ENCODE results near the gene CETP.
"Not testable (repeated sequence)": the region's sequence is repeated elsewhere in the genome, so short reads cannot be mapped to it uniquely, and the experiment has no call there.

The CETP gene

DNA sequence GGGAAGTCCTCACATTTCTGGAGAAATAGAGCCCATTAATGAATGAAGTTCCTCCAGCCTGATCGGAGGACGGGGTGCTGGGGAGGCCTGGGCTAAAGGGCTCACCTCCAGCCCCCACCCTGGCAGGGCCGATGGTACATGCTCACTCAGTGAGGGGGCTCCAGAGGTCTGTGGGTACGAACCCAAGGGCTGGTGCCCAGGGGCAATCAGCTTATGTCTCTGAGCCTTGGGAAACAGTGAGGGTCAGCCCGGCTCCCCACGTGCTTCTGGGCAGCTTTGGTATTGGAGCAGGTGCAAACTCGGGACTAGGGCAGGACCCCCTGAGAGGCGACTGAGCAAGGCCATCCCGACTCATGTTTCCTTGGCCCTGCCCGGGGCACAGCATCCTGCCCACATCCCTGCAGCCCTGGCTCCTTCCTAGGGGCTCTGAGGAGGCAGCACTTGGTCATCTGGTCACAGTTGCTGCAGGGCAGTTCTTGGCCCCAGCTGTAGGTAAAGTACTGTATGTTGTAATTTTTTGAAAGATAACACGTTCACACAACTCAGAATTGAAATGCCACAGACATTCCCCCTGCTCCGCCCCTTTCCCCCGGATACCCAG lies 969 bp upstream of the CETP start:
- DNase-seq = no peak

DNA sequence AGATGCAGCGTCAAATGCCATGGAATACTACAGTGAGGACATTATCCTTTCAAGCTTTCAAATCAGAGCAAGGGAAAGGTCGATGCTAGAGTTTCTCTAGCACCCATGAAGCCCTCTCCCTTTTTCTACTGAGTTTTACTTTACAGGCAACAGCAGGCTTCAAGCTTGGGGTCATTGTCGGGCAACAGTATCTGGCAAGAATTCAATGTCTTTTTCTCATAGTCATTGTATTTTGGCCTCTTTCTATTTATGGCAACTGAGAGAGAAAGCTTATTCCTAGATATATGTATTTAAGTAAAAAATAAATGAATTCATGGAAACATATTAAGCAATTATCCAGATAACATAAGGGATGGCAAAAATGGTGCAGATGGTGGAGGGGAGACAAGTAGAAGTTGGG lies 364 bp upstream of the CETP start:
- DNase-seq = no peak

DNA sequence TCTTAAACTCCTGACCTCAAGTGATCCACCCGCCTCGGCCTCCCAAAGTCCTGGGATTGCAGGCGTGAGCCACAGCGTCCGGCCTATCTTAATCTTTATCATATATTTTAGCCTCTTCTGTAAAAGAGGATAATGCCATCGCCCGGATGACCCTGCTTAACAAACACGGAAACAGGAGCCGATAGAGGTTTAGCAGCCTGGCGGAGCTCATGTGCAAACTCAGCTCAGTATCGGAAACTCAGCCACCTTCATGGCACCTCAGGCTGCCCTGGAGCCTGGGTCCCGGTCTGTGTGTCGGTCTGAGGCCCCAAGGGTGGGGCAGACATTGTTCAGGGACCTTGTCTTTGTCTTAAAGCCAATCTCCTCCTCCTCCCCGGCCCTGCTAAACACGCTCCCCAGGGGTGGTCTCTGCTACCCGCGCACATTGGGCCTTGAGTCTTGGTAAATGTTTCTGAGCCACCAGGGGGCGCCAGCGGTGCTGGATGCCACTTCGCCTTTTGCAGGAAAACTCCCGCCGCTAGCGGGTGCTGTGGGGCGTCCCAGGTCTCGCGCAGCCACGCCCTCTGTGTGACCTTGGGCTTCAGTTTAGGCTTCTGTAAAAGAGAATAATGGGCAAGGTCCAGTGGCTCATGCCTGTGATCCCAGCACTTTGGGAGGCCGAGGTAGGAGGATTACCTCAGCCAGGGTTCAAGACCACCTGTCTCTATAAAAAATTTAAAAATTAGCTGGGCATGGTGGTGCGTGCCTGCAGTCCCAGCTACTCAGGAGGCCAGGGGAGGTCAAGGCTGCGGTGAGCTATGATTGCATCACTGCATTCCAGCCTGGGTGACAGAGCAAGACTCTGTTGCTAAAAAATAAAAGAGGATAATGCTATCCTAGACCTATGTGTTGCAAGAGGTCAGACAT lies 2.7 kb downstream of the CETP start:
- peak; percentile 88 to 98 for DNase-seq

DNA sequence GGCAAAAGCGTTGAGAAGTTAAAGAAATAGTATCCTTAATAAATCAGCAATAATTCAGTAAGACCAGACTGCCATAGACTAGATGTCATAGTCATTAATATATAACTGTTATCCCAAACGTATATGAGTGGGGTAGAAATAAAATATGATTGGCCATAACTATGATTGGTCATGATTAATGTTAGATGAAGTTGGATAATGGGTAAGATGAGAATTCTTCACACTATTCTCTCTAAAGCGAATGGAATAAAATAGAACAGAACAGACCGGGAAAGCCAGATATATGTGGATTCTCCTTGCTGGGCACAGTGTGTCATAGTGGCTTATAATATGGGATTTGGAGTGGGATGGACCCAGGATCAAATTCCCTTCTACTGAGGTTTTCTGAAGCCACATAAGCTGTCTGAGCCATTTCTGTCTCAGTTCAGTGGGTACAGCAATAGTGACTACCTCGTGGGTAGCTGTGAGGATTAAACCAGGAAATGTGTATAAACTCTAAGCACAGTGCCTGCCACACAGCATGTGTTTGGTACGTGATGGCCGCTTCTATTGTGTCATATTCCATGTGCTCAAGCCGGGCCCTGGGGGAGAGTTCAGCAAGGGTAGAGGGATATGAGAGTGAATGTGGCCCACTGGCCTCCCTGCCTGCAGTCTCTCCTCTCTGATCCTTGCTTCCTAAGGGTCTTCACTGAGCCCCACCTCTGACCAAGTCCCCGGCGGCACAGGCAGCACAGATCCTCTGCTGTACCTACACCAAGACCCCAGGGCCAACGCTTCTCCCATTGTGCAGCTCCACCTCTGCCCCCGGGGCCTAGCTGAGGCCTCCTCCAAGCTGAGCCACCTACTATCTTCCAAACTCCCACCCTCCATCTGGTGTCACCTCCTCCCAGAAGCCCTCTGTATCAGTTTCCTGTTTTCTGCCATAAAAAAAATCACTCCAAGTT lies 3.7 kb downstream of the CETP start:
- DNase-seq = no peak

DNA sequence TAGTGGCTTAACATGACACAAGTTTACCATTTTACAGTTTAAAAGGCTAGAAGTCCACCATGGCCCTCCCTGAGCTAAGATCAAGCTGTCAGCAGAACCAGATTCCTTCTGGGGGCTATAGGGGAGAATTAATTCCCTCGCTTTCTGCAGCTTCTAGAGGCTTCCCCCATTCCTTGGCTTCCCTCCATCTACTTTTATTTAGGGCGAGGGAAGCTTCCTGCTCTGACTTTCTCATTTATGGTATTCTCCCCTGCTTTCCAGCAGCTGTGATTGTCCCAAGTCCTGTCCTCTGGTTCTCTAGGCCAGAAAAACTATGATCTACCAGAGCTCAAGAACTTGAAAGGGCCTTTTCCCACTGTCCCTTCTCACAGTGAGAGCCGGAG lies 4.3 kb downstream of the CETP start:
- no peak for DNase-seq

DNA sequence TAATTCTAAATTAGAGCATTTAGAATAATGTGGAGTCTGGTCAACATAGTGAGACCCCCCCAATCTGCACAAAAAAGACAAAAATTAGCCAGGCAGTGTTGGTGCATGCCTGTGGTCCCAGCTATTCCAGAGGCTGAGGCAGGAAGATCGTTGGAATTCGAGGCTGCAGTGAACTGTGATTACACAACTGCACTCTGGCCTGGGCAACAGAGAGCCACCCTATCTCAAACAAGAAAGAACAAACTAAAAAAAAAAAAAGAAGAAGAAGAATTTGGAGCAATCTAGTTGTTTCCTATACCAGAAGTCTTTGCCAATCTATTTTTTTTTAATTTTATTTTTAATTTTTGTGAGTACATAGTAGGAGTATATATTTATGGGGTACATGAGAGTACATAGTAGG lies 6.0 kb downstream of the CETP start:
- no peak for DNase-seq

DNA sequence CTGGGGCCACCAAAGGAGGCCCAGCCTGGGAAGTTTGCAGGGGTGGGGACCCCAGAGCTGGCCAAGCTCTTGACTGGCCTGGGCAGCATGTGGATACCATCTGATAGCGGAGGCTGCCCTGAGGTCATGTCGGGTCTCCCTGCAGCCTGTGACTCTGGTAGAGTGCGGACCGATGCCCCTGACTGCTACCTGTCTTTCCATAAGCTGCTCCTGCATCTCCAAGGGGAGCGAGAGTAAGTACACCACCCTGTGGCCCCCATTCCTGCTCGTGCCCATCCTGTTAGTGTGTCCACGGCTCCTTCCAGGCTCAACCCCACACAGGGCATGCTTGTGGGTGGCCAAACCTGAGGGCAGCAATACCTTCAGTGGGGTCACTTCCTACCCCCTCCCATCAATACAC lies 8.0 kb downstream of the CETP start:
- DNase-seq = no peak

DNA sequence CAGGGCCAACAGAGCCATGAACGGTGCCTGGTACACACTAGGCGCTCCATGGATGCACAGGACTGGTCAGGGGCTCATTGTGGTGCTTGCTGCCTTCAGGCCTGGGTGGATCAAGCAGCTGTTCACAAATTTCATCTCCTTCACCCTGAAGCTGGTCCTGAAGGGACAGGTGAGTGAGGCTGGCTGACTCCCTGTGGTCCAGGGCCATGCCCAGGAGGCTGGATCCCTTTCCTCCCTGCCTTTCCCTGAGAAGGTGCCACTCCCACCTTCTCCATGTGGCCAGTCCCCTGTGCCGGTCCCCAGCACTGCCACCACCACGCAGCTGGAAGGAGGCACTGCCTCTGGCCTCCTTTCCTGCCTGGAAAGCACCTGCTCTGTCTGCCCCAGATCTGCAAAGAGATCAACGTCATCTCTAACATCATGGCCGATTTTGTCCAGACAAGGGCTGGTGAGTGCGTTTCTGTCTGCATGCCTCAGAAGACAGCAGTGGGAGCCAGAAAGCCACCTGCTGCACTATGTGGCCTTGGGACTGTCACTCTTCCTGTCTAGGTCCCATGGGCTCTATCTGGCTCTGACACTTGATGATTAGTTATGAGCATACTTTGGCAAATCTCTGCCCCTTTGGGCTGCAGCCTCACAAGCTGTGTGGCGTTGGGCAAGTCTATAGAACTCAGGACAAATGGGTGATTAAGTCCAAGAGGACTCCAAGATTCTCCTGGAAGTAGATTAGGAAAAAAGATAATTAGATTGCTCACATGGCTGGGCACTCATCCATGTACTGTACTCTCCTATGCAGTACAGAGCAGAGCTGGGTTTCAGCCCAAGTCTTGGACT lies 9.4 kb downstream of the CETP start:
- DNase-seq = no peak

DNA sequence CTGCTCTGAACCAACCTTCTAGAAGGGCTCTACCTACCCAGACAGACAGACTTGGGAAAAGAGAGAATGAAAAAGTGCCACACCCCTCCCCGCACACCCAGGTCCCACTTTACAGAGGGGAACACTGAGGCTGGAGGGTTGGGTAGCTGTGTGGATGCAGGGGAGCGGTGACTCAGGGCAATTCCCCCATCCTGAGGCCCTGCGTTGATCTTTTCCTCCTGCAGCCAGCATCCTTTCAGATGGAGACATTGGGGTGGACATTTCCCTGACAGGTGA lies 10.0 kb downstream of the CETP start:
- DNase-seq = no peak

DNA sequence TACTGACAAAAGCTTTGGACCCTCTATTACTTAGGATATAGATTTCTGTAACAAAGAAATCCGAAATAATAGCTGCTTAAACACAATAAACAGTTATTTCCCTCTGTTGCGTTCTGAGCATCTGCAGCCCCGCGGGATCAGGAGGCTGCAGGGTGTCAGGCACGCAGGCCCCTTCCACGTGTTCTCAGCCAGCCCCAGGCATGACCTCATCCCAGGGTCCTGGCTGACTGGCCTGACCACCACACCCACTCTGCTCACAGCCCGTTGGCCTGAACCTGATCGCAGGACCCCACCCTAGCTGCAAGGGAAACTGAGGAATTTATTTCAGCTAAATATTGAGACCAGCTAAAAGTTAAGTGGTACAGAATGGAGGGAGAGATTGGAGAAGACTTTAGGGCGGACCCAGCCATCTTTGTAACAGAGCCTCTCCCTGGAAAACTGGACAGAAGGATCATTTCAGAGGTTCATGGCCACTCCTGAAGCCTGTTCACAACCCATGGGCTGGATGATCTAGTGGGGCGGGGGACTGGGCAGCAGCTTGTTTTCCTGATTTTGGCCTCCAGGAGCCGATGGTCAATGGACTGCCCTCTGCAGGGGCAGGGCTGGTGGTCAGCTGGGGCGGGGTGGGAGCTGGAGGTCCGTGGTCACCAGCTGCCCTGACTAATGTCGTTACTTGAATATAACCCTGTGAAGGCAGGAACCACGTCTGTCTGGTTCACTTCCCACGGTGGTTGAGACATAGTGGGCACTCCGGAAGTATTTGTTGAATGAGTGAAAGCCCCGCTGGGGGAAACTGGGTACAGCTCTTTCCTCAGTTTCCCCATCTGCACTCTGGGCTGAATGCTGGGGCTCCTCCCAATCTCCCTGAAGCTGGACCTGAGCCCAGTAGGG lies 10.9 kb downstream of the CETP start:
- DNase-seq = no peak

DNA sequence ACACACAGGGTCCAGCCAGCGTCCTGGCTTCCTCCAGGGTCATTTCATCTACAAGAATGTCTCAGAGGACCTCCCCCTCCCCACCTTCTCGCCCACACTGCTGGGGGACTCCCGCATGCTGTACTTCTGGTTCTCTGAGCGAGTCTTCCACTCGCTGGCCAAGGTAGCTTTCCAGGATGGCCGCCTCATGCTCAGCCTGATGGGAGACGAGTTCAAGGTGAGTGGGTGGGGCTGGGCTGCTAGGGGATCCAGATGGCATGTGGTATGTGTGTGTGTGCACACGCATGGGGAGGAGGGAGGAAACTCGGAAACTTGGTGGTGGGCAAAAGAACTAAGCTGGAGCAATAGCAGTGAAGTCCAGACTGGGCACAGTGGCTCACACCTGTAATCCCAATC lies 11.5 kb downstream of the CETP start:
- DNase-seq = no peak

DNA sequence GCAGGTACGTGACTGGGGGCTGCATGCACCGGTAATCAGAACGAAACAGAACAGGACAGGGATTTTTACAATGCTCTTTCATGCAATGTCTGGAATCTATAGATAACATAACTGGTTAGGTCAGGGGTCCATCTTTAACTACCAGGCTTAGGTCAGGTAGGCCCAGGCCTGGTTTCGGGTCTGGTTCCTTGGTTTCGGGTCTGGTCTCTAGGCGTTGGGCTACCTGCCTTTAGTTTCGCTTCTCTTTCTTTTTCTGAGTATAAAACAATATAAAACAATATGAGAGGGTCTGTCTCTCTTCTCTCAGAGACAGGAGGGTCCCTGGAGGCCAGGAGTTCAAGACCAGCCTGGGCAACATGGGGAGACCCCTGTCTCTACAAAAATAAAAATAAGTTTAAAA lies 12.1 kb downstream of the CETP start:
- not testable (repeated sequence) for DNase-seq

DNA sequence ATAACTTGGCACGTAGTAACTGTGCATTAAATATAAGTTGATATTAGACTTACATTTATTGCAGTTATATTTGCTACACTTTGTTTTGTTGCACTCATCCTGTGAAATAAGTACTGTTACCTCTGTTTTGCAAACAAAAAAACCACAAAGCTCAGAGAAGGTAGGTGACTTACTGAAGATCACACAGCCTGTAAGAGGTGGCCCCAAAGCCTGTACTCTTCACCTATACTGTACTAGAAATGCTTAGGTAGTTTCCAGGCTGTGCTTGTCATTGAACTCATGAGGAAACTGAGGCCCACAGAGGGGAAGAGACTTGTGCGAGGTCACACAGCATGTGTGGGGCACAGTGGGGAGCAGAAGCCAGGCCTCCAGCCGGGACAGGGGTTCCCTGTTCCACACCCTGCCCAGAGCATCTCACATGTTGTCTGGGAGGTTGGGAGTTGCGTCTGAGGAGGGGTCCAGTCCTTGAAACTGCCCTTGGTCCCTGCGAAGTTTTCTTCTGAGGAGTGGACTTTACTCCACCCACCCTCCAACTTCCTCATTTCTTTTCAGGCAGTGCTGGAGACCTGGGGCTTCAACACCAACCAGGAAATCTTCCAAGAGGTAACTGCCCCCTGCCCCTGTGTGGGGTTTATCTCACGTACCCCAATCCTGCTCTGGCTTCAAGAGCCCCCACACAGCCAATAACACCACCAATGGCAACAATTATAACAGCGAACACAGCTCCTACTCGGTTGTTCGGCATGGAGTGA lies 13.0 kb downstream of the CETP start:
- no peak for DNase-seq

DNA sequence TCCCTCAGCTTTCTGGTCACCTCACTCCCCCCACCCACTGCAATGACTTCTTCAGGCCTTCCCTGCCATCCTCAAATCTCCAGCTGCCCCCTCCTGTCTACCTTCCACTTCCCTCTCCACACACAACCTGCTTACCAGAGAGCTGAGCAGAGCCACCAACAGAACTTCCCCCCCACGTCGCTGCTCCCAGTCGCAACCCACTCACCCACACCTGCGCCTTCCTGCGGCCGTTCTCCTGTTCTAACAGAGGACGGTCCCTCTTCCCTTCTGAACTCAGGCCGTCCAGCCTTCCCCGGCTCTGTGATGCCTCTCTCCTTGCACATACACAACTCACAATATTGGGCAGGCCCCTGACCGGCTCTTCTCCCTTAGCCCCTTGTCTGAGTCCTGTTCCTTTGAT lies 14.0 kb downstream of the CETP start:
- no peak for DNase-seq

DNA sequence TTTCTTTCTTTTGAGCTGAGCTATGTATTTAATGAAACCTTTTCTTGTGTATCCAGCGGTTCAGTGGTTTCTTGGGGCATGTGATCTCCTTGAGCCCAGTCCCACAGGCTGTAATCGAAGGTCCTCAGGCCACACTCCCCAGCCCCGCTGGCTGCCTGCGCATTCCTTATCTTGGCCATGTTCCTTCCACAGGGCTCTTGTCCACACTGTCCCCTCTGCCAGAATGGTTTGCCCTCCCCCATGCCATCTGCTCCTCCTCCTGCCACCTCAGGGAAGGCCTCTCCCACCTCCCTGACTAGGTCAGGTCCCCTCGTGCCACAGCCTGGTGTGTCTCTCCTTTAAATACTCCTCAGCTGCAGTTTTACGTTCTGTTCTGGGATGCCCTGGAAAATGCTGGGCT lies 15.5 kb downstream of the CETP start:
- DNase-seq = no peak

DNA sequence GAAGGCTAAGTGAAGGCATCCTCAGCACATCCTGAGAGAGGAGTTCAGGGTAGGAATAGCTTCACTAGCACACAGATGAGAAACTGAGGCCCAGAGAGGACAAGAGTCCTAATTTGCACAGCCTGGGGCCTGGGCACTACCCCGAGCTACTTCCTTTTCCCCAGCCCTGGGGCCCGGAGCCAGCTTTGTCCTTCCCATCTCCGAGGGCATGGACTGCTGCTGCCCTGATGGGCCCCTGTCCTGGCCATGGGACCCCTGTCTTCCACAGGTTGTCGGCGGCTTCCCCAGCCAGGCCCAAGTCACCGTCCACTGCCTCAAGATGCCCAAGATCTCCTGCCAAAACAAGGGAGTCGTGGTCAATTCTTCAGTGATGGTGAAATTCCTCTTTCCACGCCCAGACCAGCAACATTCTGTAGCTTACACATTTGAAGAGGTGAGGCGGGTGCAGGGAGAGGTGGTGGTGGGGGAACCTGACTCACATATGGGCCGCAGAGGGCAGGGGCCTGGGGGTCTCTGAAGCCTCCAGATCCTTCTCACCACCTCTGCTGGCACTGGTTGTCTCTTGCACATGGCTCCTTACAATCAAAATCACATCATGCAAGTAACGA lies 16.2 kb downstream of the CETP start:
- no peak for DNase-seq

DNA sequence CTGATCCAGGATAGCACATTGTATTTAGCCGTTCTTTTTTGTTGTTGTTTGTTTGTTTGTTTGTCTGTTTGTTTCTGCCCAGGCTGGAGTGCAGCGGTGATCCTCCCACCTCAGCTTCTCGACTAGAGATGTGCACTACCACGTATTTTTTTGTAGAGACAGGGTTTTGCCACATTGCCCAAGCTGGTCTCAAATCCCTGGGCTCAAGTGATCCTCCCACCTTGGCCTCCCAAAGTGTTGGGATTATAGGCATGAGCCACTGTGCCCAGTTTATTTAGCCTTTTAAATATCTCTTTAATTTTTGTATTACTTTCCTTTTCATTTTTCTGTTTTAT lies 18.4 kb downstream of the CETP start:
- no peak for DNase-seq

DNA sequence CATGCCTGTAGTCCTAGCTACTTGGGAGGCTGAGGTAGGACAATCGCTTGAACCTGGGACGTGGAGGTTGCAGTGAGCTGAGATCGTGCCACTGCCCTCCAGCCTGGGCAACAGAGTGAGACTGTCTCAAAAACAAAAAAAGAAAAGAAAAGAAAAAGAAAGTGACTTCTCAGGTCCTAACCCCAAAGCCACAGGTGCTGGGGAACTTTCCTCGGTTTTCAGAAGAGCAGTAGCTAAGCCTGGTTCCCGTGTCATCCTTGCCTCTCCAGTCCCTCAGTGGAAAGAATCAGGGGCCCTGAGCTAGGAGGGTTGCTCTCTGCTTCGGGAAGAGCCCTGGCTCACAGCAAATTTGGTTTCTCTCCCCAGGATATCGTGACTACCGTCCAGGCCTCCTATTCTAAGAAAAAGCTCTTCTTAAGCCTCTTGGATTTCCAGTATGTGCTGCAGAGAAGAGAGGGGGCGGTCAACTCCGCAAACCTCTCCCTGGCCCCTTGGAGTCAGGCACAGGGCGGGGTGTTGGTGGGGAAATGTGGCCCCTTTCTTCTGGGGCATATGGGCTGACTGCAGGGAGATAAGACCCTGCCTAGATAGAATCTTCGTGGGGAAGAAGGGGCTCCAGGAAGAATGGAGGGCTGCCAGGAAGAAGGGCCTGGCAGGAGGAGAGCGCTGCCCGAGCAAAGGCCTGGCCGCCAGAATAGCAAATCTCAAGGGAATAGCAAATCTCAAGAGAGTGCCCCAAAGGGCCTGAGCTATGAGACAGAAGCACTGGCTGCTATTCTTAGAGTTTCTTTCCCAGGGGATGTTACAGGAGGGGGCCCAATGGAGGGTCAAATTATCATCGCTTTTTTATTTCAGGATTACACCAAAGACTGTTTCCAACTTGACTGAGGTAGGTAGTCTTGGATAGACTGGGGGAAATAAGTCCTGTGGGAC lies 19.3 kb downstream of the CETP start:
- DNase-seq = no peak

DNA sequence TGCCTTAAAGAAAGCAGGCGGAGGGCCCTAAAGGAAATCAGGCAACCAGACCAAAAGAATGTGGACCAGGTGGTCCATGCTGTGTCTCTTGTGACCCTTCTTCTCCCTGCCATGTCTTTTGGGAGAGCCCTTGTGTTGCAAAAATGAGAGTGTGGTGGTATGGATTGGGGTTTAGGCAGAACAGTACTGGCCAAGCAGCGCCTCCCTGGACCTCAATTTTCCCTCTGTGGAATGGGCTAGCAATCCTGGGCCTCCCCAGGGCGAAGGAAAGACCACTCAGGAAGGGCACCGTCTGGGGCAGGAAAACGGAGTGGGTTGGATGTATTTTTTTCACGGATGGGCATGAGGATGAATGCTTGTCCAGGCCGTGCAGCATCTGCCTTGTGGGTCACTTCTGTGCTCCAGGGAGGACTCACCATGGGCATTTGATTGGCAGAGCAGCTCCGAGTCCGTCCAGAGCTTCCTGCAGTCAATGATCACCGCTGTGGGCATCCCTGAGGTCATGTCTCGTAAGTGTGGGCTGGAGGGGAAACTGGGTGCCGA lies 20.1 kb downstream of the CETP start:
- no peak for DNase-seq

Measured in stimulated activated CD4-positive, alpha-beta T cell treated with anti-CD3 and anti-CD28 coated beads, Interleukin-4, amount 100 ng/mL, for 4 hours (primary cell).